PC-3 (cell line): ENCODE measurements around the gene SPX.

ENCODE experiments used
- CTCF ChIP-seq: fragments of 300-600 bp; sonication (generic); conservative IDR thresholded peaks from 2 replicates; pipeline ENCODE4 v1.5.1; 2017; ENCODE audit warnings: antibody characterized with exemption, low read depth, mild to moderate bottlenecking, low read length
- EZH2 ChIP-seq: fragments of 300-600 bp; sonication (generic); IDR thresholded peaks from one replicate; pipeline ENCODE4 v1.6.1; 2017; ENCODE audit warnings: antibody characterized with exemption, mild to moderate bottlenecking, low read length; ENCODE audit not compliant: unreplicated experiment
- EZH2phosphoT487 ChIP-seq: fragments of 300-600 bp; sonication (generic); IDR thresholded peaks from 2 replicates; pipeline ENCODE4 v1.6.1; 2018; ENCODE audit warnings: mild to moderate bottlenecking, antibody characterized with exemption, low read length, borderline replicate concordance

- TF ChIP-seq CTCF (no peak), EZH2 (no peak), EZH2phosphoT487 (no peak)
Measured at GRCh38 chr12:21566907-21567394, 40.9 kb downstream of the SPX start.
